Astrocyte (in vitro differentiated cells and primary cell): ENCODE results near the gene OR2T34. TPM values are rescaled to one million over a fixed set of nuclear protein-coding genes. Genes with fewer than 3 reads are reported as not detected.
"Not testable (repeated sequence)": the region's sequence is repeated elsewhere in the genome, so short reads cannot be mapped to it uniquely, and the experiment has no call there.

ENCODE experiments used
- DNase-seq: peaks from one replicate; pipeline ENCODE4 v3.0.0-alpha.2; 2010; ENCODE audit warnings: low read depth
- FAIRE-seq: peaks from 2 replicates; lab custom pipeline; 2011; peaks lifted over from hg19 to GRCh38; lab: Jason Lieb, UNC
- H2AFZ ChIP-seq: 2 replicates; pipeline ENCODE4 v1.6.0; 2012; ENCODE audit warnings: low read depth, low read length, inconsistent platforms
- H3K27ac ChIP-seq: 2 replicates; pipeline ENCODE4 v1.5.1; 2011; ENCODE audit warnings: low read depth, low read length, inconsistent platforms
- H3K27me3 ChIP-seq: 2 replicates; pipeline ENCODE4 v1.6.0; 2011; ENCODE audit warnings: low read length, inconsistent platforms; ENCODE audit not compliant: insufficient read depth
- H3K36me3 ChIP-seq: 2 replicates; pipeline ENCODE4 v1.5.1; 2011; ENCODE audit warnings: low read length, inconsistent platforms; ENCODE audit not compliant: insufficient read depth
- H3K4me1 ChIP-seq: 2 replicates; pipeline ENCODE4 v1.5.1; 2011; ENCODE audit warnings: low read length, inconsistent platforms; ENCODE audit not compliant: insufficient read depth
- H3K4me2 ChIP-seq: 2 replicates; pipeline ENCODE4 v1.6.0; 2012; ENCODE audit warnings: low read length, inconsistent platforms
- H3K4me3 ChIP-seq: 2 replicates; pipeline ENCODE4 v1.5.1; 2011; ENCODE audit warnings: low read depth, mild to moderate bottlenecking, low read length, inconsistent platforms; ENCODE audit not compliant: insufficient read depth
- H3K79me2 ChIP-seq: 2 replicates; pipeline ENCODE4 v1.6.0; 2012; ENCODE audit warnings: mild to moderate bottlenecking, low read length, inconsistent platforms; ENCODE audit not compliant: insufficient read depth
- H3K9ac ChIP-seq: 2 replicates; pipeline ENCODE4 v1.6.0; 2012; ENCODE audit warnings: mild to moderate bottlenecking, low read length, inconsistent platforms
- H3K9me3 ChIP-seq: 2 replicates; pipeline ENCODE4 v1.5.1; 2012; ENCODE audit warnings: low read depth, mild to moderate bottlenecking, low read length, inconsistent platforms; ENCODE audit not compliant: insufficient read depth
- H4K20me1 ChIP-seq: 2 replicates; pipeline ENCODE4 v1.6.0; 2012; ENCODE audit warnings: low read length, inconsistent platforms; ENCODE audit not compliant: insufficient read depth
- H3K27ac Mint-ChIP-seq: one replicate; pipeline ENCODE4 v1.8.0; 2021; ENCODE audit warnings: mild to moderate bottlenecking, mixed read lengths; ENCODE audit not compliant: unreplicated experiment
- H3K27me3 Mint-ChIP-seq: one replicate; pipeline ENCODE4 v1.8.0; 2021; ENCODE audit warnings: low read depth, mixed read lengths; ENCODE audit not compliant: unreplicated experiment
- H3K36me3 Mint-ChIP-seq: one replicate; pipeline ENCODE4 v1.8.0; 2021; ENCODE audit warnings: low read depth, mixed read lengths; ENCODE audit not compliant: unreplicated experiment
- H3K4me1 Mint-ChIP-seq: one replicate; pipeline ENCODE4 v1.8.0; 2021; ENCODE audit warnings: low read depth, mixed read lengths; ENCODE audit not compliant: unreplicated experiment
- H3K4me3 Mint-ChIP-seq: one replicate; pipeline ENCODE4 v1.8.0; 2021; ENCODE audit warnings: mild to moderate bottlenecking, moderate library complexity, mixed read lengths; ENCODE audit not compliant: unreplicated experiment
- H3K9me3 Mint-ChIP-seq: one replicate; pipeline ENCODE4 v1.8.0; 2021; ENCODE audit warnings: mild to moderate bottlenecking, mixed read lengths; ENCODE audit not compliant: unreplicated experiment
- total RNA-seq: library from RNA; stranded (reverse); gene quantifications from 2 replicates; pipeline ENCODE4 v1.2.1, GENCODE V29; 2021

The OR2T34 gene
- total RNA-seq, 1 donor from 2014 or later, result not detected

- not testable (repeated sequence) for H2AFZ ChIP-seq, H3K36me3 ChIP-seq, DNase-seq, H3K4me3 Mint-ChIP-seq, H3K79me2 ChIP-seq, H3K4me2 ChIP-seq, H3K27ac Mint-ChIP-seq, H3K9ac ChIP-seq, H3K4me1 Mint-ChIP-seq, H3K9me3 ChIP-seq, H4K20me1 ChIP-seq, FAIRE-seq, H3K27me3 Mint-ChIP-seq, H3K9me3 Mint-ChIP-seq, H3K4me3 ChIP-seq, H3K4me1 ChIP-seq, H3K36me3 Mint-ChIP-seq, H3K27me3 ChIP-seq, H3K27ac ChIP-seq
Measured at GRCh38 chr1:248569049-248569448, 5.5 kb downstream of the OR2T34 start.

GRCh38 chr1:248565530-248566373 lies 8.8 kb downstream of the OR2T34 start:
- H3K79me2 ChIP-seq, H2AFZ ChIP-seq, H3K36me3 ChIP-seq, H3K9ac ChIP-seq, H3K4me3 Mint-ChIP-seq, H3K27me3 Mint-ChIP-seq, H3K27ac ChIP-seq, FAIRE-seq, DNase-seq, H3K27me3 ChIP-seq, H4K20me1 ChIP-seq, H3K36me3 Mint-ChIP-seq, H3K4me3 ChIP-seq, H3K9me3 Mint-ChIP-seq, H3K9me3 ChIP-seq, H3K4me1 ChIP-seq, H3K27ac Mint-ChIP-seq, H3K4me1 Mint-ChIP-seq, H3K4me2 ChIP-seq: not testable (repeated sequence)

GRCh38 chr1:248562672-248563071 lies 11.9 kb downstream of the OR2T34 start, which contains the start of gene OR2T29:
OR2T29 (minus strand) TSS chr1:248562772; CDS start chr1:248559491, 3,281 bp downstream.
- H3K4me1 ChIP-seq, H2AFZ ChIP-seq, H3K4me1 Mint-ChIP-seq, H3K36me3 ChIP-seq, H3K27me3 ChIP-seq, H3K9ac ChIP-seq, H3K27ac ChIP-seq, H3K79me2 ChIP-seq, H3K36me3 Mint-ChIP-seq, H3K9me3 ChIP-seq, H4K20me1 ChIP-seq, H3K9me3 Mint-ChIP-seq, H3K4me2 ChIP-seq, FAIRE-seq, H3K27ac Mint-ChIP-seq, H3K27me3 Mint-ChIP-seq, DNase-seq, H3K4me3 ChIP-seq, H3K4me3 Mint-ChIP-seq: not testable (repeated sequence)

- H3K36me3 Mint-ChIP-seq, H3K4me3 Mint-ChIP-seq, H3K9me3 ChIP-seq, H3K36me3 ChIP-seq, H3K4me3 ChIP-seq, H3K27me3 Mint-ChIP-seq, H3K9ac ChIP-seq, H4K20me1 ChIP-seq, H3K4me1 Mint-ChIP-seq, H3K4me2 ChIP-seq, H3K27ac Mint-ChIP-seq, H3K27ac ChIP-seq, H3K9me3 Mint-ChIP-seq, H3K79me2 ChIP-seq, H3K27me3 ChIP-seq, H3K4me1 ChIP-seq, DNase-seq, H2AFZ ChIP-seq, FAIRE-seq: not testable (repeated sequence)
Measured at GRCh38 chr1:248551027-248551426, 23.5 kb downstream of the OR2T34 start.

GRCh38 chr1:248547383-248547782 lies 27.2 kb downstream of the OR2T34 start:
- not testable (repeated sequence) for H2AFZ ChIP-seq, H3K27ac ChIP-seq, H3K4me3 ChIP-seq, H3K27me3 ChIP-seq, H3K9me3 ChIP-seq, H3K36me3 Mint-ChIP-seq, H3K27me3 Mint-ChIP-seq, FAIRE-seq, H3K9ac ChIP-seq, H4K20me1 ChIP-seq, H3K27ac Mint-ChIP-seq, H3K36me3 ChIP-seq, H3K4me1 ChIP-seq, H3K4me2 ChIP-seq, H3K4me3 Mint-ChIP-seq, DNase-seq, H3K9me3 Mint-ChIP-seq, H3K4me1 Mint-ChIP-seq, H3K79me2 ChIP-seq

- not testable (repeated sequence) for DNase-seq, H3K4me3 ChIP-seq, H3K27me3 Mint-ChIP-seq, H3K9ac ChIP-seq, H3K4me1 Mint-ChIP-seq, H3K9me3 ChIP-seq, H3K4me3 Mint-ChIP-seq, H3K27ac ChIP-seq, H3K4me1 ChIP-seq, H3K36me3 ChIP-seq, FAIRE-seq, H2AFZ ChIP-seq, H3K27me3 ChIP-seq, H3K4me2 ChIP-seq, H3K27ac Mint-ChIP-seq, H3K9me3 Mint-ChIP-seq, H3K36me3 Mint-ChIP-seq, H4K20me1 ChIP-seq, H3K79me2 ChIP-seq
Measured at GRCh38 chr1:248537449-248537848, 37.1 kb downstream of the OR2T34 start.
